ENCODE results near the gene PRKCA.

DNA sequence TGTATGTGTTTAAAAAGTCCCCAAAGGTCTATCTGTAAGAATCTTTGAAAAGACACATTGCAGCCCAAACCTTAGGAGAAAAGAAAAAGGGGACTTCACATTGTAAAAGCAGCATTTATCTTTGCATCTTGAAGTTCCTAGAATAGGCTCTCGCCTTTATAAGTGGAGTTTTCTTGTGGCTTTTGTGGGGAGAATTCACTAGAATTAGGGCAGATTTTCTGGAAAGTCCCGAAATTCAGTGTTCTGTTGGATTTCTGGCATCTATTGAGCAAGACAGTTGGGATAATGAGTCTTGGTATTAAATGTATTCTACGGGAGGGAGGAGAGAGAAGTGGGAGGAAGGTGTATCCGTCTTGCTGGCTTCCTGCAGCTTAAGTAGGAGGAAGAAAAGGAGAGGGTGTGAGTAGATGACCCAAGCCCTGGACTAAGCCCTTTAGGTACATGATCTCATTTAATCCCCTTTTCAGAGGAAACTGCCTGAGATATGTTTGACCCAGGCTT lies 62.6 kb downstream of the PRKCA start:
- TF ChIP-seq POLR2A (IDR thresholded peaks at IDR 0.05; ENCODE audit: low read depth) = no peak
- TF ChIP-seq, protein P1, sequence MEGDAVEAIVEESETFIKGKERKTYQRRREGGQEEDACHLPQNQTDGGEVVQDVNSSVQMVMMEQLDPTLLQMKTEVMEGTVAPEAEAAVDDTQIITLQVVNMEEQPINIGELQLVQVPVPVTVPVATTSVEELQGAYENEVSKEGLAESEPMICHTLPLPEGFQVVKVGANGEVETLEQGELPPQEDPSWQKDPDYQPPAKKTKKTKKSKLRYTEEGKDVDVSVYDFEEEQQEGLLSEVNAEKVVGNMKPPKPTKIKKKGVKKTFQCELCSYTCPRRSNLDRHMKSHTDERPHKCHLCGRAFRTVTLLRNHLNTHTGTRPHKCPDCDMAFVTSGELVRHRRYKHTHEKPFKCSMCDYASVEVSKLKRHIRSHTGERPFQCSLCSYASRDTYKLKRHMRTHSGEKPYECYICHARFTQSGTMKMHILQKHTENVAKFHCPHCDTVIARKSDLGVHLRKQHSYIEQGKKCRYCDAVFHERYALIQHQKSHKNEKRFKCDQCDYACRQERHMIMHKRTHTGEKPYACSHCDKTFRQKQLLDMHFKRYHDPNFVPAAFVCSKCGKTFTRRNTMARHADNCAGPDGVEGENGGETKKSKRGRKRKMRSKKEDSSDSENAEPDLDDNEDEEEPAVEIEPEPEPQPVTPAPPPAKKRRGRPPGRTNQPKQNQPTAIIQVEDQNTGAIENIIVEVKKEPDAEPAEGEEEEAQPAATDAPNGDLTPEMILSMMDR (IDR thresholded peaks at IDR 0.05) = no peak
